ENCODE results near the gene STK38L.

The STK38L gene

DNA sequence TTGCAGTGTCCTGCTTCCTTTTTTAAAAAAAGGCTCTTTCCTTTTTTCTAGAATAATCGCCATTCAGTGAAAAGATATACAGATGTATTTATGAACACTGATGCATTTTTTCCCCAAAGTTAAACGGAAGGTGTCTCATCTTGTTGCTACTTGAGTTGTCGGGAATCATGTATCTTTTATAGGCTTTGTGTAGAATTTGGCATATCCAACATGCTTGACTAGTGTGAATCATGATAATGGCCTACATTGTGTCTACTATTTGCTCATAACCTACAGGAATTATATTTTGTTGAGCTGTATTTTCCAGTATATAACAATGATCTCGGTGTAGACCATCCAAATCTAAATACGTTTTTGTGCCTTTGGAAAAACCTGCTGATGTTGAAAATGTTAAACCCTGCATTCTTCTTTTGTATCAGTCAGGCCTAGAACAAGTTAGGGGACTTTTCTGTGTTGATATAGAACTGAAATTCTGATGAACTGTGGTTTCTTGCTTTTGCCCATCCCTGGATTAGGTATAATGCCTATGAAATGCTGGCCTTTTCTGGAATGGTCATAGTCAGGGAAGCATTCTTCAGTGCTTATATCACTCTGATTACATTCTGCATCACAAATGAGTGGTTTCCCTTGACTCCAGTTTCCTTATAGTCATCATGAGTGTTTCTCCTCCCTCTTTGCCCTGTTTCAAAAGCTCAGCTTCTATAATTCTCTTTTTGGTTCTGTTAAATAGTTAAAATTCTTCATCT is 99.3 kb downstream of the STK38L start:
- Histone ChIP-seq H3K36me3 (ENCODE audit: control insufficient read depth, insufficient read depth, low read length) (no peaks in the 10 kb centered on the region), H3K27me3 (ENCODE audit: control insufficient read depth, insufficient read depth, low read length) (no peaks in the 10 kb centered on the region), H3K9me3 (ENCODE audit: control insufficient read depth, insufficient read depth, low read length) (no peaks in the 10 kb centered on the region), H3K4me3 (ENCODE audit: low read length) (no peak overlapping the region), H3K4me1 (ENCODE audit: control insufficient read depth, insufficient read depth, low read length) (0 out of 2 replicates have a peak, but pooled peaks cover 1% of the 10 kb centered on the region), H3K27ac (ENCODE audit: low read length) (no peak overlapping the region)
- no CpG with 5 or more reads among the region's 5 CpGs for WGBS (ENCODE audit: insufficient coverage, insufficient read length)
- no peak for DNase-seq (ENCODE audit: low read depth, low spot score)

DNA sequence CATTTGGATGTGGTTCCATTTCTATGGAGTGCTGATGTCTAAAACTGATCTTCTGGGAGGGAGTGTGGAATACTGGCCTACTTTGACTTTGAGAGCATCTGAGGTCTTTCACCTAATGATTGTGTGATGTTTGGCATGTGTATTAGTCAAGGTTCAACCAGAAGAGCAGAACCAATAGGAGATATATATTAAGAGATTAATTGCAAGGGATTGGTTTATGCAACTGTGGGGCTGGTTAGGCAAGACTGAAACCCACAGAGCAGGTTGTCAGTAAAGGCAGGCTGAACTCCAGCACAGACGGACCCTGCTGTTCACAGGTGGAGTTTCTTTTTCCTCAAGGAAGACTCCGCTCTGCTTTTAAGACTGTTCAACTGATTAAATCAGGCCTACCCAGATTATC is 100.2 kb downstream of the STK38L start:
- Histone ChIP-seq H3K4me1 (ENCODE audit: control insufficient read depth, insufficient read depth, low read length) (0 out of 2 replicates have a peak, but pooled peaks cover 1% of the 10 kb centered on the region), H3K36me3 (ENCODE audit: control insufficient read depth, insufficient read depth, low read length) (no peaks in the 10 kb centered on the region), H3K27me3 (ENCODE audit: control insufficient read depth, insufficient read depth, low read length) (no peaks in the 10 kb centered on the region), H3K27ac (ENCODE audit: low read length) (no peak overlapping the region), H3K9me3 (ENCODE audit: control insufficient read depth, insufficient read depth, low read length) (no peaks in the 10 kb centered on the region), H3K4me3 (ENCODE audit: low read length) (no peak overlapping the region)
- WGBS (ENCODE audit: insufficient coverage, insufficient read length), result no CpG with 5 or more reads among the region's 2 CpGs
- no peak for DNase-seq (ENCODE audit: low read depth, low spot score)

DNA sequence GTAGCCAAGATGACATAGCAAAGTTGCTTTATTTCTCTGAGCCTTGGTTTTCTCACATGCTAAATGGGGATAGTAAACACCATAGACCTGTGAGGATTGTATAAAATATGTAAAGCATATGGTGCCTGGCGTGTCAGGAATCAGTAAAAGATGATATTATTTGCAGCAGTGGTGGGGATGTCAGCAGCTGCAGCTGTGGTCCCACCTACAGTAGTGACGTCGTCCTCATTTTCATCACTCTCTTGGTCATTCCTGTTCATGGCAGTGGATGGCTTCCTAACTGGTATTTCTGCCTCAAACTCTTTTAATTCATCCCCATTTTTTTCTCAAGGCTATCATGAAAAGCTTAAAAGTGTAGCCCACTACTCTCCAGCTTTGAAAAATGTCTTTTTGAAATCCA is 100.7 kb downstream of the STK38L start:
- no peak for DNase-seq (ENCODE audit: low read depth, low spot score)
- WGBS (ENCODE audit: insufficient coverage, insufficient read length), result no CpG with 5 or more reads among the region's 3 CpGs
- Histone ChIP-seq H3K4me3 (ENCODE audit: low read length) (no peak overlapping the region), H3K27me3 (ENCODE audit: control insufficient read depth, insufficient read depth, low read length) (no peaks in the 10 kb centered on the region), H3K9me3 (ENCODE audit: control insufficient read depth, insufficient read depth, low read length) (no peaks in the 10 kb centered on the region), H3K27ac (ENCODE audit: low read length) (no peak overlapping the region), H3K36me3 (ENCODE audit: control insufficient read depth, insufficient read depth, low read length) (no peaks in the 10 kb centered on the region), H3K4me1 (ENCODE audit: control insufficient read depth, insufficient read depth, low read length) (0 out of 2 replicates have a peak, but pooled peaks cover 1% of the 10 kb centered on the region)

GRCh38 chr12:27345376-27345775 is 101.3 kb downstream of the STK38L start:
- WGBS (ENCODE audit: insufficient coverage, insufficient read length), result no CpG with 5 or more reads among the region's 4 CpGs
- Histone ChIP-seq H3K36me3 (ENCODE audit: control insufficient read depth, insufficient read depth, low read length) (no peaks in the 10 kb centered on the region), H3K27ac (ENCODE audit: low read length) (no peak overlapping the region), H3K27me3 (ENCODE audit: control insufficient read depth, insufficient read depth, low read length) (no peaks in the 10 kb centered on the region), H3K4me3 (ENCODE audit: low read length) (no peak overlapping the region), H3K4me1 (ENCODE audit: control insufficient read depth, insufficient read depth, low read length) (0 out of 2 replicates have a peak, but pooled peaks cover 1% of the 10 kb centered on the region), H3K9me3 (ENCODE audit: control insufficient read depth, insufficient read depth, low read length) (no peaks in the 10 kb centered on the region)
- DNase-seq (ENCODE audit: low read depth, low spot score), result no peak

- WGBS (ENCODE audit: insufficient coverage, insufficient read length), result no CpG with 5 or more reads among the region's 2 CpGs
- no peak overlapping the region for H3K27ac ChIP-seq (ENCODE audit: low read length)
- H3K27me3 ChIP-seq (ENCODE audit: control insufficient read depth, insufficient read depth, low read length), result no peaks in the 10 kb centered on the region
- DNase-seq (ENCODE audit: low read depth, low spot score), result no peak
- H3K4me1 ChIP-seq (ENCODE audit: control insufficient read depth, insufficient read depth, low read length), result 0 out of 2 replicates have a peak, but pooled peaks cover 1% of the 10 kb centered on the region
- no peaks in the 10 kb centered on the region for H3K9me3 ChIP-seq (ENCODE audit: control insufficient read depth, insufficient read depth, low read length)
- no peak overlapping the region for H3K4me3 ChIP-seq (ENCODE audit: low read length)
- no peaks in the 10 kb centered on the region for H3K36me3 ChIP-seq (ENCODE audit: control insufficient read depth, insufficient read depth, low read length)
Measured at GRCh38 chr12:27347779-27348178, 103.7 kb downstream of the STK38L start.

- Histone ChIP-seq H3K36me3 (ENCODE audit: control insufficient read depth, insufficient read depth, low read length) (no peaks in the 10 kb centered on the region), H3K27me3 (ENCODE audit: control insufficient read depth, insufficient read depth, low read length) (no peaks in the 10 kb centered on the region), H3K9me3 (ENCODE audit: control insufficient read depth, insufficient read depth, low read length) (no peaks in the 10 kb centered on the region), H3K27ac (ENCODE audit: low read length) (no peak overlapping the region), H3K4me1 (ENCODE audit: control insufficient read depth, insufficient read depth, low read length) (0 out of 2 replicates have a peak, but pooled peaks cover 1% of the 10 kb centered on the region), H3K4me3 (ENCODE audit: low read length) (no peak overlapping the region)
- DNase-seq (ENCODE audit: low read depth, low spot score), result no peak
- WGBS (ENCODE audit: insufficient coverage, insufficient read length), result no CpG with 5 or more reads among the region's 7 CpGs
Measured at GRCh38 chr12:27351476-27351875, 107.4 kb downstream of the STK38L start.

DNA sequence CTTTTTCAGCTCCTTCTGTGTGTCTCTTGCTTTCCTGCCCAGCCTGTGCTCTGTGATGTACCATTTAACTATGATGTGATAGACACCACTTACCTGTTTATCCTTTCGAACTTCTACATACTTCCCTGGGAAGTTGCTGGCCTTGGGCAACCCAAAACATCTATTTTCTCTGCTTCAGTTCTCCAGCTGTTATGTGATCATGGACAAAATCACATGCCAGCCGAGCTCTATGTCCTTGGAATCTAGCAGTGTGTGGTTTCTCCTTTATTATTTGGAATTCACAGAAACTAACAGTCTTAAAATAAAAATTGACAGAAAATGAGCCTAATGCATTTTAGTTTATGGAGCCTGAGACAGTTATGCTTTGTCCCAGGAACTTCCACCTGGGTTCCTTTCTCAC is 111.4 kb downstream of the STK38L start:
- no CpG with 5 or more reads among the region's 2 CpGs for WGBS (ENCODE audit: insufficient coverage, insufficient read length)
- H3K27me3 ChIP-seq (ENCODE audit: control insufficient read depth, insufficient read depth, low read length), result no peaks in the 10 kb centered on the region
- H3K9me3 ChIP-seq (ENCODE audit: control insufficient read depth, insufficient read depth, low read length), result no peaks in the 10 kb centered on the region
- DNase-seq (ENCODE audit: low read depth, low spot score), result no peak
- H3K36me3 ChIP-seq (ENCODE audit: control insufficient read depth, insufficient read depth, low read length), result no peaks in the 10 kb centered on the region
- no peak overlapping the region for H3K27ac ChIP-seq (ENCODE audit: low read length)
- no peaks in the 10 kb centered on the region for H3K4me1 ChIP-seq (ENCODE audit: control insufficient read depth, insufficient read depth, low read length)
- H3K4me3 ChIP-seq (ENCODE audit: low read length), result no peak overlapping the region

DNA sequence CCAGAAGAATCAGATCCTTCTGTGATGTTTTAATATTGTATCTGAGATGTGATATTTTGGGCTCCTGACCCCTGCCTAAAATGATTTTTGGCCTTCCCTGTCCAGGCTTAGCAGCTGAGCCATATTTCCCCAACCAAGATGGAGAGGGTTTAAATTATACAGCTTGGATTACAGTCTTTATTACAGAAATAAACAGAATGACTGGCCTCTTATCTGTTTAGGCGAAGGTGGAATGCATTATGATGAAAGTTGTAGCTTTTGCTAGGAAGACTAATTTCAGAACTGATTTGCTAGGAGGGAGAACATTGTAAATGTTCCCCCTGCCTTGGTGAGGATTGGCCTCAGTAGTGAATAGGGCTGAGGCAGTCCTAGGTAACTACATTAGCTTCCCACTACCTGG is 111.9 kb downstream of the STK38L start:
- DNase-seq (ENCODE audit: low read depth, low spot score), result no peak
- Histone ChIP-seq H3K27ac (ENCODE audit: low read length) (no peak overlapping the region), H3K9me3 (ENCODE audit: control insufficient read depth, insufficient read depth, low read length) (no peaks in the 10 kb centered on the region), H3K36me3 (ENCODE audit: control insufficient read depth, insufficient read depth, low read length) (no peaks in the 10 kb centered on the region), H3K4me1 (ENCODE audit: control insufficient read depth, insufficient read depth, low read length) (no peaks in the 10 kb centered on the region), H3K27me3 (ENCODE audit: control insufficient read depth, insufficient read depth, low read length) (no peaks in the 10 kb centered on the region), H3K4me3 (ENCODE audit: low read length) (no peak overlapping the region)
- no CpG with 5 or more reads among the region's 1 CpG for WGBS (ENCODE audit: insufficient coverage, insufficient read length)

DNA sequence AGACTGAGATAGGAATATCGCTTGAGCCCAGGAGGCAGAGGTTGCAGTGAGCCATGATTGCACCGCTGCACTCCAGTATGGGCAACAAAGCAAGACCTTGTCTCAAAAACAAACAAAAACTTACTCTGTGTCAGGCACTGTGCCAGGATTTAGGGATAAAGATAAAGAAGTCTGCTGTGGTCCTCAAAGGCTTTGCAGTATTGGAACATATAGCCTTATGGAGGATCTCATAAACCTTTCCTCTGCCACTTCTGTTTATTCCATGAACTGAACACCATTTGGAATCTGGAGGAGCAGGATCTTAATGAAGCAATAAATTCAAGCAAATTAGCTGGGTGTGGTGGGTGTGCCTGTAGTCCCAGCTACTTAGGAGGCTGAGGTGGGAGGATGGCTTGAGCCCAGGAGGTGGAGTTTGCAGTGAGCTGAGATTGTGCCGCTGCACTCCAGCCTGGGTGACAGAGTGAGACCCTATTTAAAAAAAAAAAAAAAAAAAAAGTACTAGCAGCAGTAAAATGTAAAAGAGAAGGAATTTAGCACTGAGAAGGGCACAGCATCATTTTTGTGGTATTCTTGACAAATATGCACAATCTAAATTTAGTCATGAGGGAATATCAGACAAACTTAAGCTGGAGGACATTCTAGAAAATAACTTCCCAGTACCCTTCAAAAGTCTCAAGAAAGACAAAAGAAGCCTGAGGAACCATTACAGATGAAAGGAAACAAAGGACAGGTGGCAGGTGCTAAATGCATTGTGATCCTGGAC is 115.7 kb downstream of the STK38L start:
- no peak overlapping the region for H3K27ac ChIP-seq (ENCODE audit: low read length)
- no peak overlapping the region for H3K4me3 ChIP-seq (ENCODE audit: low read length)
- DNase-seq (ENCODE audit: low read depth, low spot score), result no peak
- no CpG with 5 or more reads among the region's 3 CpGs for WGBS (ENCODE audit: insufficient coverage, insufficient read length)
- H3K4me1 ChIP-seq (ENCODE audit: control insufficient read depth, insufficient read depth, low read length), result no peaks in the 10 kb centered on the region
- no peaks in the 10 kb centered on the region for H3K27me3 ChIP-seq (ENCODE audit: control insufficient read depth, insufficient read depth, low read length)
- H3K9me3 ChIP-seq (ENCODE audit: control insufficient read depth, insufficient read depth, low read length), result no peaks in the 10 kb centered on the region
- H3K36me3 ChIP-seq (ENCODE audit: control insufficient read depth, insufficient read depth, low read length), result no peaks in the 10 kb centered on the region

DNA sequence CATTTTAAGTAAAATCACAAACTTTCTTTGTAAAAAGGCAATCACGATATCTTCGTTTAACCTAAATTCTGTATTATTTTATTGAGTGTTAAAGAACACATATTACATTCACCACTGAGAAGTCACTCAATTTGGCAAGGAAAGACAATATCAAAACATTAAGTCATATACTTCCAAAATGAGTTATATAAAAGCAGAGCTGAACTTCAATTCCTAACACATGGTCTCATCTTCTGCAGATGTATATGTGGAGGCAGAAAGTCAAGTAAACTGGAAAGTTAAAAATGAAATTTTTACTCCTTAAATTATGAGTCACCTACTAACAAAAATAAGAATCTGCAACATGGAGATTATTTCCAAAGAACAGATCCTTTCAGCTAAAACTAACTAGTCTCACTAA is 117.3 kb downstream of the STK38L start:
- WGBS (ENCODE audit: insufficient coverage, insufficient read length), result no CpG with 5 or more reads among the region's 2 CpGs
- Histone ChIP-seq H3K4me1 (ENCODE audit: control insufficient read depth, insufficient read depth, low read length) (no peaks in the 10 kb centered on the region), H3K27me3 (ENCODE audit: control insufficient read depth, insufficient read depth, low read length) (no peaks in the 10 kb centered on the region), H3K9me3 (ENCODE audit: control insufficient read depth, insufficient read depth, low read length) (no peaks in the 10 kb centered on the region), H3K36me3 (ENCODE audit: control insufficient read depth, insufficient read depth, low read length) (no peaks in the 10 kb centered on the region), H3K27ac (ENCODE audit: low read length) (no peak overlapping the region), H3K4me3 (ENCODE audit: low read length) (no peak overlapping the region)
- no peak for DNase-seq (ENCODE audit: low read depth, low spot score)
